DMS53 treated with DMSO at 0.1 percent for 48 hours (cell line): Measurements from ENCODE around the gene RHCE.
"Not testable (repeated sequence)": the region's sequence is repeated elsewhere in the genome, so short reads cannot be mapped to it uniquely, and the experiment has no call there.

Source experiments
- DNase-seq: peaks from one replicate; lab custom pipeline; 2025; ENCODE audit not compliant: unreplicated experiment; lab: John Stamatoyannopoulos, UW

RHCE gene

GRCh38 chr1:25402947-25403803, 17.4 kb downstream of the RHCE start:
- peak; percentile 4 for DNase-seq

GRCh38 chr1:25398079-25398478, 22.5 kb downstream of the RHCE start:
- DNase-seq: not testable (repeated sequence)

DNA sequence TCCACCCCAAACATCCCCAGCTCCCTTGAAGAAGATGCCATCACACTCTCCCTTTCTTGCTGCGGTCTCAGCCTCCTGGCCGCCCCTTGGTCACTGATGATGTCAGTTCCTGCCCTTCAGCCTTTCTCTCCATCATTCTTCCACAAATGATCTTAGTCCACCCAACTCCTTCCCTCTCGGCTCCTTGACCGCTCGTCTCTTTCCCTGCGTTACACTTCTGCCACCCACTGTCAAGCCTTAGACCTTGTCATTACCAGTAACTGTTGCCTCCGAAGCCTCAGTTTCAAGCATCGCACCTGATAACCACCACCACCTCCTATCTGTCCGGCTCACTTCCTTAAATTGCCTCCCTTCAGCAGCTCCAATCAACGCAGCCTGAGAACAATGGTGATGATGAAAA, 23.1 kb downstream of the RHCE start:
- not testable (repeated sequence) for DNase-seq

DNA sequence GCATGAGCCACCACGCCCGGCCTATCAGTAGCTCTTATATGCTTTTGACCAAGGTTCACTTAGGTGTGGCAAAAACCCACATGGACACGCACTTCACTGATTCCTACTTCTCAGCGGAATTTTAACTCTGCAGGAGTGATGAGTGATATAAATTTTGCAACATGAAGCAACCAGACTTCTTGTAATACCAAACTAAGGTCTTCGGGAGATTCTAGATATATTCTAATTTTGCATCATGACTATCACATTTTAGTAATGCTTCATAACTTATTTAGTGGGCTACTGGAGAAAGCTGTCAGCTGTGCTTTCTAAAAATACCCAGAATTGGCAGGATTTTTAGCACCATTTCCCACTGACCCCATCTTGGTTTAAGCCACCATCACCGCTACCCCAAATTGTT, 27.8 kb downstream of the RHCE start:
- DNase-seq: no peak

DNA sequence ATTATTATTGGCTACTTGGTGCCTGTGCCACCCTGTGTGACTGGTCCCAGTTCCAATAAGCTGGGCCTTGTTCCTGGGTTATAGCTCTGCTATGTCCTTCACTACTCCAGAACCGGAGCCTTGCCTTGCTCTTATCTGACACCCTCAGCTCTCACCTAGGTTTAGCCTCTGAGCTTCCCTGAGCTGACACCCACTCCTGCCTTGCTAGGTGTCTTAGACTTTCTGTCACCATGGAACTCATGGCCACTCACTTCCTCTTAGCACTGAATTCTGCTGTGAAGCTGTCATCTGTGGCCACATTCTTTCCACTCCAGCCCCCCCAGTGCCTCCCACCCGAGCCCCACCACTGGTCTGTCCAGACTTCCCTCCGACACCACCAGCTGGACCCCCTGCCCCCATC, 30.9 kb downstream of the RHCE start:
- DNase-seq: not testable (repeated sequence)

GRCh38 chr1:25388691-25389090, 31.9 kb downstream of the RHCE start:
- DNase-seq: not testable (repeated sequence)

DNA sequence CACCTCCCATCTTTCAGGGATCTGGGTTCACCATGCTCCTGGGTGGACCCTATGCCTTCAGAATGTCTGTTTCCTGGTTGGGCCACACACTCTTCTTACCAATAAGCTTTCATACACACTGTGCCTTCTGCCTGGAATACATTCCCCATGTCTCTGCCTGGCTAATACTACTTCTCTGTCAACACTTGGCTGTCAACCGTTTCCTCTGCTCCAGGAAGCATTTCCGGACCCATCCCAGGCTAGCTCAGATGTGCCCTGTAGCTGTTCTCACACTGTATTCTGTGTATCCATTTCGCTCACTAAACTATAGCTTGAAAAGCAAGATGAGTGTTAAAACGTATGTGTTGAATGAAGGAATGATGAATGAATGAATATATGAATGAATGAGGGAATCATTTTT, 33.5 kb downstream of the RHCE start:
- not testable (repeated sequence) for DNase-seq

- not testable (repeated sequence) for DNase-seq
Measured at GRCh38 chr1:25383875-25384274, 36.8 kb downstream of the RHCE start.

GRCh38 chr1:25383090-25383489, 37.5 kb downstream of the RHCE start:
- not testable (repeated sequence) for DNase-seq

- DNase-seq: not testable (repeated sequence)
Measured at GRCh38 chr1:25382543-25382942, 38.1 kb downstream of the RHCE start.

DNA sequence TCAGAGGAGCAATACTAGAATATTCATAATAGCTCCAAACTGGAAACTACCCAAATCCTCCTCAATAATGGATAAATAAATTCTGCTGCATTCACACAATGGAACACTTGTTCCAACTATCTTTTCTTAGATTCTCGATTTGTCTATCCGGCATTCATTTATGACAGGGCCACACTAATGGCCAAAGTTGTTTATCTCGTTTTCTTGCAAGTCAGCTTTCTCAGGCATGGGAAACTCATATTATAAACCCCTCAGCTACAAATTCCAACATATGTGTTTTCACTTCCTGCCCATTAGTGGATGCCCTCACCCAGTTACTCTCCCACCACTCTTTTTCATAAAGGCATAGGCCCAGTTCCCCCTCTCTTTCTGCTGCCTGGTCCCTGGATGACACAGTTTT, 42.3 kb downstream of the RHCE start:
- not testable (repeated sequence) for DNase-seq

- not testable (repeated sequence) for DNase-seq
Measured at GRCh38 chr1:25371757-25372156, 48.9 kb downstream of the RHCE start.

DNA sequence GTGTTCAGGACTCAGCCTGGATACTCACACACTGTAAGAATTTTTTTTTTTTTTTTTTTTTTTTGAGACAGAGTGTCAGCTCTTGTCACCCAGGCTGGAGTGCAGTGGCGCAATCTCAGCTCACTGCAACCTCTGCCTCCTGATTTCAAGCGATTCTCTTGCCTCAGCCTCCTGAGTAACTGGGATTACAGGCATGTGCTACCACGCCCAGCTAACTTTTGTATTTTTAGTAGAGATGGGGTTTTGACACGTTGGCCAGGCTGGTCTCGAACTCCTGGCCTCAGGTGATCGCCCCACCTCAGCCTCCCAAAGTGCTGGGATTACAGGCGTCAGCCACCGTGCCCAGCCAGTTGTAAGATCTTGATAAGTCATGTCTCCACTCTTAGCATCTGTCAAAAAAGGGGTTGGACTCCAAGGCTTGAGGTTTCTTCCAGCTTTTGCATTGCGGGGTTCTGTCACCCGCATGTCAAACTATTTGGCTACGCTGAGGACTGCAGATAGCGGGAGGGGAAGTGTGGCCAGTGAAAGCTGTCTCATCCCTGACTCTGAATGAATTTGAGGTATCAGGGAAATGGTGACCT, 50.8 kb downstream of the RHCE start:
- not testable (repeated sequence) for DNase-seq

- DNase-seq: no peak
Measured at GRCh38 chr1:25369241-25369640, 51.4 kb downstream of the RHCE start.

DNA sequence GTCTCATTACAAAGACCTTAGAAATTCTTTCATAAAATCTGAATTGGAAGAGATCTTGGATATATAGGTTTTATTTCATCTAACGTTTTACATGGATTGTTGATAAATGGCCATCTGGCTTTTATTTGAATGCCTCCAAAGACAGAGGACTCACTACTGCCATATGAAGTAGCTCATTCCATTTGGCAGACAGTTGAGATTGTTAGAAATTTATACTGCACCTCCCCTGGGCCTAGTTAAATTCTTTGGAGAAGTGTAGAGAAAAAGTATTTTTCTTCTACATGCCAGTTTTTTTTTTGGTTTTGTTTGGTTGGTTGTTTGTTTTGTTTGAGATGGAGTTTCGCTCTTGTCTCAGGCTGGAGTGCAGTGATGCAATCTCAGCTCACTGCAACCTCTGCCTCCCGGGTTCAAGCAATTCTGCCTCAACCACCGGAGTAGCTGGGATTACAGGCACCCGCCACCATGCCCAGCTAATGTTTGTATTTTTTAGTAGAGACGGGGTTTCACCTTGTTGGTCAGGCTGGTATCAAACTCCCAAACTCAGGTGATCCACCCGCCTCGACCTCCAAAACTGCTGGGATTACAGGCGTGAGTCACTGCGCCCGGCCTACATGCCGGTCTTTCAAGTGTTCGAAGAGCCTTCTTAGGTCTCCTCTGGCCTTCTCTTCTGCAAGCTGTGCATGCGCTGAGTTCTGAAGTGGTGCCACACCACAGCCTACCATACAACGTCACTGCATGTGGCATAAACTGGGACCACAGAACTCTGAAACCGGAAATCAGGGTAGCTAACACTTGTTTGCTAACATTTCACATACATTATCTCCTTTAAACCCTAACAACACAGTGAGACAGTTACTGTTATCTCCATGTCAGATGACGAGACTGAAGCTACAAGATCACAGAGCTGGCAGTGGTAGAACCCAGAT, 57.7 kb downstream of the RHCE start:
- not testable (repeated sequence) for DNase-seq

- no peak for DNase-seq
Measured at GRCh38 chr1:25361901-25362300, 58.7 kb downstream of the RHCE start.

- no peak for DNase-seq
Measured at GRCh38 chr1:25360596-25361581, 59.7 kb downstream of the RHCE start.

GRCh38 chr1:25356848-25357247, 63.8 kb downstream of the RHCE start:
- DNase-seq: no peak

GRCh38 chr1:25356441-25356840, 64.2 kb downstream of the RHCE start:
- no peak for DNase-seq

DNA sequence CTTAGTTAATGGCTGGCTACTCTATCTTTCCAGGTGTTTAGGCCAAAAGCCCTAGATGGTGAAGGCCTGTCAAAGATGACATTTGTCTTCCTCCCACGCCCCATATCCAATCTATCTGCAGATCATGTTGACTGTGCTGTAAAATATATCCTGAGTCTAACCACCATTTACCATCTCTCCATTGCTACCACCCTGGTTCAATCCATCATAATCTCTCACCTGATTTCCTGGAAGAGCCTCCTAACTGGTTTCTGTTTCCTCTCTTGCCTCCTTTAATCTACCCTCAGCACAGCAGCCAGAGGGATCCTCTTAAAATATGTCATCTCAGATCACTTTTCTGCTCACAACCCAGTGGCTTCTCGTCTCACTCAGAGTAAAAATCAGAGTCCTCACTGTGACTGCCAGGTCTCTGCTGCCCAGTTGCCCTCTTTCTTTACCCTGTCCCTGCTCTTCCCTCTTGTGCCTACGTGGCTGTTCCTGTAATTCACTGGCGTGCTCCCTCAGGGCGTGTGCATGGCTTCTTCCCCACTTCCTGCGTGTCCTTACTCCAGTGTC, 64.7 kb downstream of the RHCE start:
- DNase-seq: no peak
